H1 (cell line): ENCODE measurements around the gene NCAM1. TPM values are rescaled to one million over a fixed set of nuclear protein-coding genes. Genes with fewer than 3 reads are reported as not detected.

Source experiments
- CTCF ChIA-PET: fragments of 300-600 bp; sonication (Branson Sonifier 250); formaldehyde crosslinking; loops from one replicate; lab custom pipeline; 2021; ENCODE audit not compliant: partially characterized antibody; lab: Charles Lee
- POLR2A ChIA-PET: fragments of 300-600 bp; sonication (Branson Sonifier 250); formaldehyde crosslinking; loops from one replicate; lab custom pipeline; 2021; ENCODE audit warnings: inconsistent platforms; ENCODE audit not compliant: partially characterized antibody; lab: Charles Lee
- DNase-seq, 2 experiments: peaks; one replicate each; pipeline versions ENCODE4 v3.0.0 to v3.0.0-alpha.2; 2010 to 2022; ENCODE audit warnings: low spot score in 2 of 2, low read depth in 1 of 2, mixed read lengths in 1 of 2
- FAIRE-seq: peaks from 2 replicates; lab custom pipeline; 2011; peaks lifted over from hg19 to GRCh38; lab: Jason Lieb, UNC
- H2AFZ ChIP-seq: 2 replicates; pipeline ENCODE4 v1.8.1; 2012; ENCODE audit warnings: low read length, inconsistent platforms
- H2AK5ac ChIP-seq: 2 replicates; pipeline ENCODE4 v1.6.1; 2013; ENCODE audit warnings: low read depth, low read length
- H2BK120ac ChIP-seq: replicated peaks from 2 replicates; pipeline ENCODE3; 2013; ENCODE audit warnings: low read depth, low read length, inconsistent platforms
- H2BK12ac ChIP-seq: 2 replicates; pipeline ENCODE4 v1.6.1; 2013; ENCODE audit warnings: low read depth, low read length
- H2BK15ac ChIP-seq: 2 replicates; pipeline ENCODE4 v1.6.1; 2013; ENCODE audit warnings: low read length
- H2BK20ac ChIP-seq: 2 replicates; pipeline ENCODE4 v1.6.1; 2013; ENCODE audit warnings: low read length
- H2BK5ac ChIP-seq: 2 replicates; pipeline ENCODE4 v1.6.1; 2013; ENCODE audit warnings: low read depth, low read length
- H3K14ac ChIP-seq: 2 replicates; pipeline ENCODE4 v1.6.1; 2013; ENCODE audit warnings: inconsistent platforms; ENCODE audit not compliant: insufficient read length
- H3K18ac ChIP-seq: 2 replicates; pipeline ENCODE4 v1.6.1; 2013; ENCODE audit warnings: low read length; ENCODE audit errors: extremely low read depth
- H3K23ac ChIP-seq: 2 replicates; pipeline ENCODE4 v1.6.1; 2013; ENCODE audit warnings: inconsistent platforms; ENCODE audit not compliant: insufficient read length
- H3K23me2 ChIP-seq: 2 replicates; pipeline ENCODE4 v1.6.1; 2013; ENCODE audit warnings: low read depth, low read length
- H3K27ac ChIP-seq: 2 replicates; pipeline ENCODE4 v1.6.1; 2011; ENCODE audit warnings: low read depth, low read length, inconsistent platforms
- H3K27me3 ChIP-seq, 4 experiments: replicated peaks in 1 of 4; 1 replicate in 1 of 4; 2 replicates in 3 of 4; pipeline versions ENCODE4 v1.6.1 to v1.8.1; 2011 to 2013; ENCODE audit warnings: low read length in 3 of 4, mild to moderate bottlenecking in 3 of 4, inconsistent platforms in 2 of 4, mixed read lengths in 2 of 4, moderate library complexity in 1 of 4; ENCODE audit not compliant: control insufficient read depth in 3 of 4, insufficient read depth in 3 of 4; ENCODE audit errors: extremely low read depth in 1 of 4
- H3K36me3 ChIP-seq, 4 experiments: 2 replicates each; pipeline versions ENCODE4 v1.6.1 to v1.8.1; 2011 to 2013; ENCODE audit warnings: mild to moderate bottlenecking in 4 of 4, low read length in 3 of 4, moderate library complexity in 2 of 4, control low read depth in 1 of 4, inconsistent platforms in 1 of 4; ENCODE audit not compliant: insufficient read depth in 4 of 4, control insufficient read depth in 2 of 4
- H3K4ac ChIP-seq: replicated peaks from 2 replicates; pipeline ENCODE3; 2013; ENCODE audit warnings: low read length, low read depth, mixed read lengths, inconsistent platforms; ENCODE audit not compliant: insufficient read length
- H3K4me1 ChIP-seq, 4 experiments: replicated peaks in 1 of 4; 1 replicate in 1 of 4; 2 replicates in 3 of 4; pipeline versions ENCODE4 v1.6.1 to v1.8.1; 2011 to 2013; ENCODE audit warnings: low read length in 3 of 4, inconsistent platforms in 2 of 4, mixed read lengths in 1 of 4; ENCODE audit not compliant: insufficient read depth in 4 of 4, control insufficient read depth in 3 of 4
- H3K4me2 ChIP-seq, 2 experiments: 2 replicates each; pipeline versions ENCODE4 v1.6.1 to v1.8.1; 2011 to 2013; ENCODE audit warnings: low read depth in 2 of 2, low read length in 2 of 2, control low read depth in 1 of 2, inconsistent platforms in 1 of 2, mild to moderate bottlenecking in 1 of 2; ENCODE audit not compliant: insufficient read depth in 1 of 2
- H3K4me3 ChIP-seq, 4 experiments: fragments of 200-600, 300-600 bp in 1 of 4; sonication (generic), shearing (Covaris generic), sonication (Bioruptor Twin) in 1 of 4; 2 replicates each; pipeline versions ENCODE4 v1.5.1 to v1.8.1; 2011 to 2016; ENCODE audit warnings: low read length in 4 of 4, low read depth in 3 of 4, control low read depth in 2 of 4, inconsistent platforms in 2 of 4, mild to moderate bottlenecking in 2 of 4, mixed read lengths in 1 of 4, moderate library complexity in 1 of 4; ENCODE audit not compliant: insufficient read depth in 2 of 4; ENCODE audit errors: extremely low read depth in 1 of 4
- H3K56ac ChIP-seq: replicated peaks from 2 replicates; pipeline ENCODE3; 2013; ENCODE audit warnings: low read depth, mild to moderate bottlenecking, mixed read lengths, low read length, inconsistent platforms; ENCODE audit not compliant: insufficient read length
- H3K79me1 ChIP-seq: 2 replicates; pipeline ENCODE4 v1.6.1; 2013; ENCODE audit warnings: low read depth, low read length, control low read depth
- H3K79me2 ChIP-seq, 2 experiments: 2 replicates each; pipeline versions ENCODE4 v1.6.1 to v1.8.1; 2012 to 2013; ENCODE audit warnings: low read length in 2 of 2, mild to moderate bottlenecking in 2 of 2, inconsistent platforms in 1 of 2; ENCODE audit not compliant: insufficient read depth in 2 of 2, control insufficient read depth in 1 of 2
- H3K9ac ChIP-seq, 4 experiments: replicated peaks in 1 of 4; 1 replicate in 1 of 4; 2 replicates in 3 of 4; pipeline versions ENCODE4 v1.6.1 to v1.8.1; 2011 to 2013; ENCODE audit warnings: low read depth in 3 of 4, low read length in 3 of 4, control low read depth in 2 of 4, mild to moderate bottlenecking in 2 of 4, moderate library complexity in 2 of 4, inconsistent platforms in 1 of 4; ENCODE audit errors: extremely low read depth in 1 of 4
- H3K9me3 ChIP-seq, 2 experiments: 2 replicates each; pipeline versions ENCODE4 v1.6.1 to v1.8.1; 2012 to 2013; ENCODE audit warnings: mild to moderate bottlenecking in 2 of 2, moderate library complexity in 2 of 2, control low read depth in 1 of 2, inconsistent platforms in 1 of 2, low read depth in 1 of 2, low read length in 1 of 2, mixed read lengths in 1 of 2; ENCODE audit not compliant: insufficient read depth in 2 of 2
- H4K20me1 ChIP-seq, 2 experiments: replicated peaks in 1 of 2; 2 replicates each; pipeline versions ENCODE3 to v1.8.1; 2011 to 2013; ENCODE audit warnings: inconsistent platforms in 2 of 2, low read length in 2 of 2, mild to moderate bottlenecking in 1 of 2; ENCODE audit not compliant: insufficient read depth in 2 of 2, control insufficient read depth in 1 of 2
- H4K5ac ChIP-seq: 2 replicates; pipeline ENCODE4 v1.6.1; 2013; ENCODE audit warnings: low read length, low read depth, mixed read lengths, inconsistent platforms; ENCODE audit not compliant: insufficient read length
- H4K8ac ChIP-seq: 2 replicates; pipeline ENCODE4 v1.8.0; 2013; ENCODE audit warnings: mild to moderate bottlenecking, moderate library complexity, low read length, inconsistent platforms; ENCODE audit not compliant: insufficient read depth; ENCODE audit errors: extremely low read depth
- H4K91ac ChIP-seq: replicated peaks from 2 replicates; pipeline ENCODE3; 2013; ENCODE audit warnings: low read length, mixed read lengths, inconsistent platforms; ENCODE audit not compliant: insufficient read length
- E2F6 ChIP-seq: IDR thresholded peaks from 2 replicates; pipeline ENCODE4 v1.6.1; 2012; ENCODE audit warnings: inconsistent platforms
- EGR1 ChIP-seq: IDR thresholded peaks from 2 replicates; pipeline ENCODE4 v1.6.1; 2011; ENCODE audit warnings: low read depth, low read length, borderline replicate concordance
- JUN ChIP-seq: IDR thresholded peaks from 2 replicates; pipeline ENCODE4 v1.6.1; 2011; ENCODE audit warnings: low read depth, mild to moderate bottlenecking, improper control_type of control experiment, low read length
- JUND ChIP-seq: IDR thresholded peaks from 2 replicates; pipeline ENCODE4 v1.6.1; 2011; ENCODE audit warnings: mild to moderate bottlenecking, improper control_type of control experiment, low read length
- KDM4A ChIP-seq: IDR thresholded peaks from one replicate; pipeline ENCODE4 v1.7.1; 2012; ENCODE audit warnings: low read depth, mild to moderate bottlenecking, moderate library complexity, low read length, inconsistent platforms; ENCODE audit not compliant: severe bottlenecking
- SIRT6 ChIP-seq: IDR thresholded peaks from one replicate; pipeline ENCODE4 v1.7.1; 2012; ENCODE audit warnings: low read length, inconsistent platforms
- SP4 ChIP-seq: IDR thresholded peaks from 2 replicates; pipeline ENCODE4 v1.6.1; 2012; ENCODE audit warnings: low read length, inconsistent platforms
- WGBS, 2 experiments: shearing (Covaris generic) in 1 of 2; methylation state at CpG; one replicate each; pipeline versions ENCODE4 v1.1.6 to v1.1.7; 2013 to 2015; ENCODE audit warnings: low lambda C conversion rate in 2 of 2, mixed read lengths in 2 of 2, inconsistent platforms in 1 of 2, low coverage in 1 of 2, missing lambda C conversion rate in 1 of 2; ENCODE audit not compliant: insufficient replicate concordance in 2 of 2, insufficient coverage in 1 of 2, insufficient read length in 1 of 2; ENCODE audit errors: extremely low coverage in 1 of 2, missing lambda C conversion rate in 1 of 2; 5-methylcytosine and 5-hydroxymethylcytosine counted together
- polyA plus RNA-seq, 7 experiments: library from polyadenylated mRNA; depleted of rRNA in 3 of 7; stranded (reverse) in 5 of 7; unstranded in 2 of 7; fragments of >200 nt in 5 of 7; fragments of 200-250 nt in 2 of 7; gene quantifications; 1 replicate in 5 of 7; 2 replicates in 1 of 7; 4 replicates in 1 of 7; pipeline versions ENCODE4 v1.2.1 to v1.2.3, GENCODE V29; 2011 to 2013; ENCODE audit warnings: missing spikeins in 2 of 7, mixed read lengths in 2 of 7
- total RNA-seq: library from RNA; stranded (reverse); fragmentation: NEBNext Ultra II Directional; extraction: Animal tissue kit (Norgen Biotek cat#: 25700); gene quantifications from 2 replicates; pipeline ENCODE4 v1.2.1, GENCODE V29; 2021

Gene NCAM1
- total and polyA plus RNA-seq, 2 of the 8 experiments (the other 6 are each of a cell fraction or from before 2014, with no cell fraction given), result 3.1 to 4.3 TPM

GRCh38 chr11:113018913-113019312 is 57.7 kb downstream of the NCAM1 start:
- Histone ChIP-seq H3K4me2 (no peak overlapping the region), H2AFZ (no peak overlapping the region), H4K91ac (no peak overlapping the region)
- TF ChIP-seq E2F6 (no peak), SP4 (no peak), JUND (no peak), JUN (no peak), EGR1 (no peak), KDM4A (no peak), SIRT6 (no peak)
- TF ChIP-seq, all 59 proteins: peak for 0
- H2BK12ac ChIP-seq, result no peak overlapping the region
- H3K79me1 ChIP-seq, result no peaks in the 10 kb centered on the region
- FAIRE-seq (no peak), DNase-seq (no peak)
- no peak overlapping the region for H3K9ac ChIP-seq
- H4K5ac ChIP-seq, result no peak overlapping the region
- H3K23me2 ChIP-seq, result 0 out of 2 replicates have a peak, but pooled peaks cover 1% of the 10 kb centered on the region
- 0 out of 7 replicates have a peak, but pooled peaks cover 0 to 2% (median 0%) of the 10 kb centered on the region in 4 experiments for H3K4me1 ChIP-seq
- no peak overlapping the region for H3K27ac ChIP-seq
- no peak overlapping the region for H4K8ac ChIP-seq
- no peaks in the 10 kb centered on the region for H4K20me1 ChIP-seq
- H3K27me3 ChIP-seq, result no peaks in the 10 kb centered on the region
- H3K4me3 ChIP-seq, result no peak overlapping the region
- no peaks in the 10 kb centered on the region for H3K36me3 ChIP-seq
- no peak overlapping the region for H3K18ac ChIP-seq
- H3K14ac ChIP-seq, result no peak overlapping the region
- H3K79me2 ChIP-seq, result no peaks in the 10 kb centered on the region
- H2BK20ac ChIP-seq, result no peak overlapping the region
- no peak overlapping the region for H3K56ac ChIP-seq
- 88% methylated on average over 5 of the region's 5 CpGs; no CpG with 5 or more reads in 1 of the 2 experiments for WGBS, 2 experiments
- H2BK15ac ChIP-seq, result no peak overlapping the region
- CTCF ChIA-PET, result no interaction called here
- H3K23ac ChIP-seq, result no peak overlapping the region
- no peak overlapping the region for H3K4ac ChIP-seq
- H3K9me3 ChIP-seq, result no peaks in the 10 kb centered on the region
- POLR2A ChIA-PET, result no interaction called here
- no peak overlapping the region for H2BK120ac ChIP-seq
- H2AK5ac ChIP-seq, result no peak overlapping the region
- H2BK5ac ChIP-seq, result no peak overlapping the region
